HT1080 (cell line): Measurements from ENCODE around the gene CLEC9A. TPM values are rescaled to one million over a fixed set of nuclear protein-coding genes. Genes with fewer than 3 reads are reported as not detected.

Experiments used
- DNase-seq: peaks from one replicate; pipeline ENCODE4 v3.0.0-alpha.2; 2015; ENCODE audit warnings: low read depth
- total RNA-seq: library from RNA; depleted of rRNA; stranded (reverse); fragments of >200 nt; shearing (Covaris generic); gene quantifications from 2 replicates; pipeline ENCODE4 v1.2.3, GENCODE V29; 2014

CLEC9A gene
- total RNA-seq, 1 experiment from 2014 or later: not detected

DNA sequence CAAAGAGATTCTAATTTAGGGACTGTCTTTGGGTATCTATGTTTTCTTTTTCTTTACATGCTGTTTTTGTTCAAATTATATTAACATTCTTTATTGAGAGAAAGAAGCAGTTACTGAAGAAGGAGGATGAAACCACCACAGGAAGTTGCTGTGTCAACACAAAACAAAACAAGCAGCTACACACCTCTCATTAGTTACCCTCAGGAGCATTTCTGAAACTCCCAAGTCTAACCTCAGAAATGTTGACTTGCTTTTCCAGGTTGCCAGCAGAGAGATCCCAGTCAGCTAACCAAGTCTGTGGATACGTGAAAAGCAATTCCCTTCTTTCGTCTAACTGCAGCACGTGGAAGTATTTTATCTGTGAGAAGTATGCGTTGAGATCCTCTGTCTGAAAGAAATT, 34.8 kb downstream of the CLEC9A start:
- no peak for DNase-seq

DNA sequence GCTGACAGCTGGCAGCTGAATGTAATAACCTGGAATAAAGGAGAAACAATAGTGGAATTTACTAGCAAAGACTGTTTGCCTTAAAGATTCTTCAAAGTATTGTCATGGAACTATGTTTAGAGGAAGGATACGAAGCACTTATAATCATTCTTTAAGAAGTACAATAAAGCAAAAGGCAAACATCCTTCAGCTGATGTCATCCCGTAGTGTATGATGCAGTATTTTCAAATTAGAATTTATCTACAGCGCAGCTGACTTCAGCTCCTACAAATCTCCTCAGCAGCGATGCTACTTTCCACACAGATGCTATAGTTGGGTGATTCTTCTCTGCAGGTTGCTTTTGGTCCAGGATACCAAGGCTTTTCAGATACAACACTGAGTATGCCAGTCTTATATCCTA, 36.8 kb downstream of the CLEC9A start:
- no peak for DNase-seq

DNA sequence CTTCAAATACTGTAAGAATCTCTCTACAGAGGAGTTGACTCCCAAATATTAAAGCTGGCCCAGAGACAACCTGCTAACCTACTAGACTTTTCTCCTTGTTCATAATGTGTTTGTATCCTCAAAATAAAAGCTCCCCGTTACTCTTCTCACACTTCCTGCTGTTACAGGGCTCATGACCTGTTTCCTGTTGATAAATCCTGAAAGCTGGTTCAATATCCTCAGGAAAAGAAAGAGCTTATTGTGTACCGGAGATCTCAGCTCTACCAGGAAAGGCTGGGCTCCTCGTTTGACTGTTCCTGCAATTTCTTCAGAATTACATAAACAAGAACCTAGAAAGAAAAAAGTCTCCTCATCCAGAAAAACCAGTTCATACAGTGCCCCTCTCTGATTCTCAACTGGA, 37.5 kb downstream of the CLEC9A start:
- peak; percentile 73 for DNase-seq

DNA sequence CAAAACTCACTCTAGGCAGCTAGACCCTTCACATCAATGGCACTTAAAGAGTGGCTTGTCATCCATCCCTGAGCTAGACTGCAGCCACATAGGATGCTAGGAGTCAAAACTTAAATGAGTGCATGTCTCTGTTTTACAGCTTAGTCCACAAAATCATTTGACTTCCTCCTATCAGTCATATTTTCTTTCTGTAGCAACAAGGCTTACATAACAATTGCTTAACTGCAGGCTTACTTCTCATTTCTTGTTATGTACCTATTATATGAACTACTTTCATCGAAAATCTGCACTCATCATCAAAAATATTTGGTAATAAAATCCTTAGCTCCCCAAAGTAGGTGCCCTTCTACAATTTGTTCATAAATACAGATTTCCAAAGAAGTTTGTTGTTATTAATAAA, 38.2 kb downstream of the CLEC9A start:
- DNase-seq: no peak

DNA sequence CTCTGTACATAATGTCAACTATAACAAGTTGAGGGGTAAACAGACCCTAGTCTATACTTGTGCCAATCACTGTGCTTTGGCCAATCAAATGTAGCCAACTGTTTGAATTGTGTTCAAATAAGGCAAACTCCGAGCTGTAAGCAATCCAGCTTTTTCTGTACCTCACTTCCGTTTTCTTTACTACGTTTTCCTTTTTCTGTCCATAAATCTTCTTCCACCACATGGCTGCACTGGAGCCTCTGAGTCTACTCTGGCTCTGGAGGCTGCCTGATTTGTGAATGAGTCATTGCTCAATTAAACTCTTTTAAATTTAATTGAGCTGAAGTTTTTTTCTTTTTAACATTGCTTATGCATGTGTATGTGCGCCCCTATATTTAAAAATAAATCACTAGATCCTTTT, 38.6 kb downstream of the CLEC9A start:
- DNase-seq: peak; percentile 42

DNA sequence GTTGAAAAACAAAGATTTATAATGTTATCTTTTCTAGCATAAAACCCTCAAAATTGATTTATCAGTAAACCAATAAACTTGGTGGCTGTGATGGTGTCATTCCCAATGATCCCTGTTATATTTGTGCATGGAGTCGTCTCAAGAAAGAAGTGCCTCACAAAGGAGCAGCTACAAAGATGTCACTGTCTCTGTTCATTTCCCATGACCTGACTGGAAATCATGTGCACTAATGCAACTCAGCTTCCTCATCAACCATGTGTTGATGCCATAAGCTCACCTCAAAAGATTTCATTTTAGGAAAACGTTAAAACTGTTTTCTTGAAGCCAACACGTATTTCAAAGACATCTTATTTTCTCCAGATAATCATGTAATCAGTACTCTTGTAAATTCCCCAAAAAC, 39.5 kb downstream of the CLEC9A start:
- no peak for DNase-seq

DNA sequence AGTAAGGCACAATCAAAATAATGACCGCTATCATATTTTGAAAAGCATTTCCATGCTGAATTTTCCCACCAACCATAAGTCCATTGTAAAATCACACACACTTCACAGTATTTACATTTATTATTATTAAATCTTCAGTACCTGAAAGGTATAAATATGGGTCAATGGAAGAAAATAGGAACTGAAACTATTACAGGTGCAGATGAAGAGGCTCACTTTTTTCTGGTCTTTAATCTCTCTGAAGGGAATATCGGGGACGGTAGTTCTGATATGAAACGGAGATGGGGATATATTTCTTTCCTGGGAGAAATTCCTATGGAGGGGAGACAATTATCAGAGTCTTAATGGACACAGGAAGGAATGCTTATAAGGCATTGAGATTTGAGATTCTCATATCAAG, 39.9 kb downstream of the CLEC9A start:
- no peak for DNase-seq

DNA sequence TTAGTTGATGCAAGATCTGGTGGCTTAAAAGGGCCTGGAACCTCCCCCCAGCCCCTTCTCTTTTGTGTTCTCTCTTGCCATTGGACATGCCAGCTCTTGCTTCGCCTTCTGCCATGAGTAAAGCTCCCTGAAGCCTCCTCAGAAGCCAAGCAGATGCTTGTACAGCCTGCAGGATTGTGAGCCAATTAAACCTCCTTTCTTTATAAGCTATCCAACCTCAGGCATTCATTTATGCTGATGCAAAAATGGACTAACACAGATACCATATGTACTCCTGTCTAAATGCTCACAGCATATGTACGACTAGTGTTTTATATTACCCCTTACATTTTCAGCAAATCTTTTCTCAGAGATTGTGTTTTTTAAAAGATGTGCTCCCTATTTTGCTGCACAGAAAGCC, 41.6 kb downstream of the CLEC9A start:
- DNase-seq: no peak

DNA sequence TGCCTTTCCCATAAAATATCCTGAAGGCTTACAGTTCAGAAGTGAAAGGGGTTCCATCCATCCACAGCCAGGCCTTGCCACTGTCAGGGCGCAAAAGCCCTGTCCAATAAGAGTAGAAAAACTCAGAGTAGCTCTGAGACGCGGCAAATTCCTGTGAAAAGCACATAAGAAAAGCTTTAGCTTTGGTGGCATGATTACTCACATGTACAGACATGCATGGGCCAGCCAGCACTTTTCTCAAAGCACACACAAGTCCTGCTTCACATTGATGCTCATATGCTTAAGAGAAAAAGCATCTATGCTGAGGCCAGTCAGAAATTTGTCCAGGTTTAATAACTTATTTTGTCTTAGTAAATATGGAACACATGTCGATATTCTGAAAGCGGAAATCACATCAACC, 42.8 kb downstream of the CLEC9A start:
- no peak for DNase-seq

DNA sequence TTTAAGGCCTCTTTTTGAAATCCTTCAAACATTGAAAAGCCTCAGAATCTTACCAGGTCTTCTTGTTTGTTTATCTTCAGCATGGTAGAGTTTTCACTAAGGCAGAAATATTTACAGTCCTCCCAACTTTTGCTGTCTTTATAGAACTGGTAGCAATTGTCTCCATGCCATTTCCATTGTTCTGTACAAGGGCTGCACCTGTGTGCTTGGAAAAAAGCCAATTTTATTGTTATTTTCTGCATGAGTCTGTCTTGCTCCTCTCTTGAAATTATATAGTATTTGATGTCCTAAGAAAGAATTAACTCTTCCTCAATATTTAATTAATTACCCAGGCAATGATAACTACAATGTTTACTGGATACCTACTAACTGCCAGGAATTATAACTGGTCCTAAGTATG, 45.0 kb downstream of the CLEC9A start:
- no peak for DNase-seq

DNA sequence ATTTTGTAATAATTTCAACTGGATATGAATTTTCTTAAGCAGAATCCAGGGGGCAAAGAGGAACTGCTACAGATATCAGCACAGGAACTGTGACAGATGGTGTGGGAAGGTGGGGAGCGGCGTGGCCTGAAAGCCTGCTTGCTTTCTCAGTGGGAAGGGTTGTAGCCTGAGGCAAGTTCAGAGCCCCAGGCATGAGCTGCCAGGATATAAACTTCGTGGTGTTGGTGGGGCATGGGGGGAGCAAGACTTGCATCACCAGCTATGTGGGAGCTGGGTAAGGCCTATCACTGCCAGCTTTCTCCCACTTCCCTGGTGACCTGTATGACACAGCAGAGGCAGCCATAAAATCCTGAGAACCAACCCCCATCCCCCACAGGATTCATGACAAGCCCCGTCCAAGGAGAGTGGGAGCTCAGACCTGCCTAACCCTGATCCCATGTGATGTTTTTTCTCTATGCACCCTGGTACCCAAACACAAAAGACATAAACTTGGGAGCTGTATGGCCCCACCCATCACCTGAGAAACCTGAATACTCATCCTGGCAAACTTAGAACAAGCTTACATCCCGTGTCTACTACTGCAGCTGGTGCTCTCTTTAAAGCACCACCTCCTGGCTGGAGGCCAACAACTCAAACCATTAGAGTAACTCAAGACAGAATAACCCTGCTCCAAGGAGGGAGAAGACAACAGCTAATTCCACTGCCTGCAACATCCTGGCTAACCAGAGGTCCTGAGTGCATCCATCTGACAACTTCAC, 51.8 kb downstream of the CLEC9A start:
- DNase-seq: no peak

DNA sequence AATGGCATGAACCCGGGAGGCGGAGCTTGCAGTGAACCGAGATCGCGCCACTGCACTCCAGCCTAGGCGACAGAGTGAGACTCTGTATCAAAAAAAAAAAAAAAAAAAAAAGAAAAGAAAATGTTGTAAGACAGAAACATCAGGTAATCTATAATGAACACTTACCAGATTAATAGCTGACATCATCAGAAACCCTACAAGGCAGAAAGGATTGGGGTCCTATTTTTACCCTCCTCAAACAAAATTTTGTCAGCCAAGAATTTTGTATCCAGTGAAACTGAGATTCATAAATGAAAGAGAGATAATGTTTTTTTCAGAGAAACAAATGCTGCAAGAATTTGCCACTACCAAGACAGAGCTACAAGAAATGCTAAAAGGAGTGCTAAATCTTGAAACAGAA, 54.3 kb downstream of the CLEC9A start:
- no peak for DNase-seq

DNA sequence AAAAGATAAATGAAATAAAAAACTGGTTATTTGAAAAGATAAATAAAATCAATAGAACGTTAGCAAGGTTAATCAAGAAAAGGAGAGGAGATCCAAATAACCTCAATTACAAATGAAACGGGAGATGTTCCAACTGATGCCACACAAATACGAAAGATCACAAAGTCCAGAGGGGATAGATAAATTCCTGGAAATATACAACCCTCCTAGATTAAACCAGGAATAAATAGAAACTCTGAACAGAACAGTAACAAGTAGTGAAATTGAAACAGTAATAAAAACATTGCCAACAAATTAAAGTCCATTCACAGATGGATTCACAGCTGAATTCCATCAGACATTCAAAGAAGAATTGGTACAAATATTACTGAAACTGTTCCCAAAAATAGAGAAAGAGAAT, 55.9 kb downstream of the CLEC9A start:
- no peak for DNase-seq

DNA sequence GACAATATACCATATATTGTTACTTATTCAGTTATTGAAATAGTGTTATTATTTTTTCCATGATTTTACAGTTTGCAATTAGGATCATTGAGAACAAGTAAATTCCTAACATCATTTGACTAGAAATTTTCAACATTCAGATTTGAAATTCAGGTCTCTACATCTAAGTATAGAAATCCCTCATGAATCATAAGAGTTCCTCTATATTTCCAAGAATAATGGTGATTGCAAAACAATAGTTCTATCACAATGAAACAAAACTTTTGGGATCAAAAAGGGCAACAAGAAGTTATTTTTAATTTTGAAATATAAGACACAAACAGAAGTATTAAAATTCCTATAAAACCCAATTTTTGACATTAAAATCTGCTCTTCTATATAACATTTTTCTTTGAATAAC, 57.5 kb downstream of the CLEC9A start:
- DNase-seq: no peak

DNA sequence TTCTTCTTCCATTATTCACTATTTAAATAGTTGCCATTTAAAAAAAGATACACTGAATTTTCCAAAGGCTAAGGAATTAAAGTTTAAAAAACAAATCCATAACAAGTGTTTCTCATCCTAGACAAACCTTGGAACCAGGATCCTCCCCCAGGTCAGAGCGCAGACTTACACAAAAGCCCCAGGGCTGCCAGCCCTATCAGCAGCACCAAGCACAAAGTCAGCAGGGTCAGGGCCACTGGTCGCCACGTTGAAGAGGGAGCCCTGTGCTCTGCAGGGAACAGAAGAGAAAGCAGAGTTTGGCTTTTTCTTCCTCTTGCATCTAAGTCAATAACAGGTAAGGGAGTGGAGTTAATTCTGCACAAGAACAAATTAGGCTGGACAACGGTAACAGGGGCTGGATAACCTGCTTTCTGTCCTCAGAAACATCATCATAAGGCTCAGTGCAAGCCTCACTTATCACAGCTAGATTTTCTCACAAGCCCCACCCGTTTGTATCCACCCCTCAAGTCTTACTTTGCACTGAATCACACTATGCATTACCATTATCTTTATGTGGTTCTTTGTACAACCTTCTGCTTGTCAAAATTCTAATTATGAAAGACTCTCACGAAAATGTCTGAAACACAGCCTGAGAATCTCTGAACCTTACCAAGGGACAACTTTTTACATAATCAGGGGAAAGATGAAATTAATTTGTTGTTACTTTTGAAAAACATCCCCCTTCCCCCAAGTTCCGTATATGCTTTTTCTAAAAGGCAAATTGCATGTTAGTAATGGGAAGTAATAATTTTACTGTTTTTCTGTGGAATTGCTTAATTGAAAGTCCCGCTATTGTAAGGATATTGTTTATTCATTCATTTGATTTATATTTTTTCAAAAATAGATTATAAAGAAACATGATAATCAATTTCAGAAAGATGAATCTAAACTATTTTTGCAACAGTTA, 58.7 kb downstream of the CLEC9A start:
- DNase-seq: no peak

DNA sequence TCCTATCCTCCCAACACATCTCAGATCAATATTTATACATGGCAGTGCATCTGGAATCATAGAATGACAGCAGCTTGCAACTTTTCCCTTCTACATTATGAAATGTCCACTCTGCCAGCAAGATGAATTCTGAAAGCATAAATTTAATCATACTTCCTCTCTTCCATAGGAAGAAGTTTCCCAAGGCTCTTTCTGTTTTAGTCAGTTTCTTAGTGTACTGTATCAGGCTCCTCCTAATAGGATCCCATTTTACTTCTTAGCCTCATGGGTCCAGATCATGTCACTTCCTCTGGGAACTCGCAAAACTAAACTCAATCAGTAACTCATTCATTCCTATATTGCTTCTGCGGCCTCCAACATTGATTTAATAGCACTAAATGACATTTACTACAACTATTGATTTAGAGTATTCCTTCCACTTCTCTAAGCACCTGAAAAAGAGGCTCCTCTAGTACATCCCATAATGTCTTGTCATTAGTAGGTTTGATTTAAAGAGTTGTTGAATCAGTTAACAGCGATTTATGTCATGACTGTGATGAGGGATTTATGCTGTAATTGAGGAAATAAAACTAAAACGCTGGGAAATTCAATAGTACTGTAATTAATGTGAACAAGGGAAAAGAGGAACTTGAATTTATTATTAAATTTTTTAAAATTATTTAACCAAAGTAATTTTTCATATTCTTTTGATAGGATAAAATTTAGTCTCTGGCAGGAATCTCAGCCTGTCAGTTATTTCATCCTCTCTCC, 64.3 kb downstream of the CLEC9A start:
- DNase-seq: no peak

DNA sequence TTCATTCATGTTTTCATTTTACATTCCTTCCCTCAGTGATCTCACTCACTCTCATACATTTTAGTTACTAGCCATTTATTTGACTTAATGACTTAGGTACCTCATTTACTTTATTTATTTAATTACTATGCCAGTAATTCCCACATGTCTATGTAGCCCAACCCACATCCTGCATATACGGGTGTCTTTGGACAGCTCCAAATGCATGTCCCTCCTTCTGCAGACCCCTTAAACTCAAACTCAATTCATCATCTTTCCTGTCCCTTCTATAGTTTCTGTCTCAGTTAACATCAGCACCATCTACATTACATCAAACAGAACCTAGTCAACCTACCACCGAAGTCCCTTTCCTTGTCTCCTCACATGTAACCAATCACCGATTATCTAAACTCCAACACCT, 65.5 kb downstream of the CLEC9A start:
- DNase-seq: no peak

DNA sequence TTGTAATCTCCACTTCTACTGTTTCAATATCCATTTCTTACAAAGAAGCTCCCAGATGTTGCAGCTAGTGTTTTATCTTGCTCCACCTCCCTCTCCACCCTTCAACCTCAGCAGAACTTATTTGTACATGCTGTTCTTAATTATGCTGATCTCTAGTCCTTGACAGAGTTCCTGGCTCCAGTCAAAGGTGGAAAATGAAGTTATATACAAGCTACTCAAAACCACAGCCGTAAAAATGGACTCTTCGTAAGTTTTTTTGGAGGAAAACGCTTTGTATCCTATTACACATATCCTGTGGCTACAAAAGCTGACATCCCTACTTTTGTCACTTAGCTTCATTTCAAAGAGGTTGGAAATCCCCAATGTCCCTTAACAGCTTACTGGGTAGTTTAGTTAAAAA, 67.0 kb downstream of the CLEC9A start:
- DNase-seq: no peak

DNA sequence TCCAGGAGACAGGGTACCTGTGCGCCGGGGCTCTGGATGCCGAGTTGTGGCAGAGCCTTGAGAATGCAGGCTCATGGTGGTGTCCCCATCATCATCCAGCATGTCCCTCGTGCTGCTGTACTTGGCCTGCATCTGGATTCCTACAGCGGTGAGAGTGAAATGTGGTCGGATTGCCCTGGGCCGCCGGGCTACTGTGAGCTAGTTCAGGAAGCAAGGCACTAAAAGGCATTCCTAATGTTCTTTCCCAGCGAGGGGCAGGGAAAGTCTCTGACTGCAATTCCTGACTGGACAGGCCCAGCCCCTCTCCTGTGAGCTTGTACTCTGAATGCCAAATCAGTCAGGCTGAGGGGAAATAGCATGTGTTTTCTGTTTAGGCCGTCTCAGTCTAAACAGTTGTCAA, 68.3 kb downstream of the CLEC9A start, which contains the start of gene CLEC1A:
Gene CLEC1A, minus strand, starts transcription at position 195 of the 400 bp plus-strand sequence. Its CDS starts 63 bp downstream, at position 132.
- DNase-seq: no peak

DNA sequence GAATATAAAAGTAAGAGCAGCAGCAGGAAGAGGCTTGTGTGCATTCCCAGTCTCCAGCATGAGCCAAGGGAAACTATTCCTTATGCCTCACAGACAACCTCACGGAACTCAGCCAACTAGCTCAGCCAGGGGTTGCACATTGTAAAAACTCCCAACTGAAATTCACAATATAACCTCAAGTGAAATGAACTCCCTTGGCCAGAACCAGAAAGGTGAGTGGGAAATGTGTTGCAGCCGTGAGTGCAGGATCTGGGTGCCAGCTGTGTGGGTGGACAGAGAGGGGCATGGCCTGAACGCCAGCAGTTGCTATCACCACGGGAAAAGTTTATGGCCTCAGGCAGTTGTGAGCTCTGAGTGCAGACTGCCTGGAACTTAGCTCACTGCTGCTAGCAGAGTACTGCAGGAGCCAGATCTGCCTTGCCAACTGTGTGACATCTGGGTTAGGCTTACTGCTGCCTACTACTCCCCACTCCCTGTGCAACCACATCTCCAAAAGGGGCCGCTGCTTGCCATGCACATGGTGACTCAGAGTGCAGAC, 70.6 kb downstream of the CLEC9A start:
- DNase-seq: no peak

DNA sequence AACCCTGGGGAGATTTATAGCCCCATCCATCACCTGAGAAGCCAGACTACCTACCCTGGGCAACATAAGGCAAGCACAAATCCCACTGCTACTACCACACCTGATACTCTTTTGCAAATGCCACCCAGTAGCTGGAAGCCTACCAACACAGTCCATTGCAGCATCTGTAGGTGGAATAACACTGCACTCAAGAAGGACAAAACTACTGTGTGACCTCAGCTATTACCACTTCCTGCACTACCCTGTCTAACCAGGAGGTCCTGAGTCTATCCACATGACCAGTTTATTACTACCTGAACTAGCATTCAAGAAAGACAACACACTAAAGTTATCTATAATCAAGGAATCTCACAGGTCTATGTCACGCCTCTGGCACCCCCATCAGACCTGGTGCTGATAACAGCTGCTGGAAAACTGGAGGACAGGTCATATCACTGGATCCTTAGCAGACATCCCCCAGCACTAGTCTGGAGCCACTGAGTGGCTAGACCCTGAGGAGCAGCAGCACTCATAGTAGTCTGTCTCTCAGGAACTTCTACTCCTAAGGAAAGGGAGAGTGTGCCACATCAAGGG, 71.3 kb downstream of the CLEC9A start:
- no peak for DNase-seq
